ENCODE data around the gene C2orf72. TPM values are rescaled to one million over a fixed set of nuclear protein-coding genes. Genes with fewer than 3 reads are reported as not detected.
A peak's percentile ranks its signal among the peaks of the same experiment; 100 is the strongest.

The C2orf72 gene
- total RNA-seq, 2 experiments from 2014 or later = not detected

DNA sequence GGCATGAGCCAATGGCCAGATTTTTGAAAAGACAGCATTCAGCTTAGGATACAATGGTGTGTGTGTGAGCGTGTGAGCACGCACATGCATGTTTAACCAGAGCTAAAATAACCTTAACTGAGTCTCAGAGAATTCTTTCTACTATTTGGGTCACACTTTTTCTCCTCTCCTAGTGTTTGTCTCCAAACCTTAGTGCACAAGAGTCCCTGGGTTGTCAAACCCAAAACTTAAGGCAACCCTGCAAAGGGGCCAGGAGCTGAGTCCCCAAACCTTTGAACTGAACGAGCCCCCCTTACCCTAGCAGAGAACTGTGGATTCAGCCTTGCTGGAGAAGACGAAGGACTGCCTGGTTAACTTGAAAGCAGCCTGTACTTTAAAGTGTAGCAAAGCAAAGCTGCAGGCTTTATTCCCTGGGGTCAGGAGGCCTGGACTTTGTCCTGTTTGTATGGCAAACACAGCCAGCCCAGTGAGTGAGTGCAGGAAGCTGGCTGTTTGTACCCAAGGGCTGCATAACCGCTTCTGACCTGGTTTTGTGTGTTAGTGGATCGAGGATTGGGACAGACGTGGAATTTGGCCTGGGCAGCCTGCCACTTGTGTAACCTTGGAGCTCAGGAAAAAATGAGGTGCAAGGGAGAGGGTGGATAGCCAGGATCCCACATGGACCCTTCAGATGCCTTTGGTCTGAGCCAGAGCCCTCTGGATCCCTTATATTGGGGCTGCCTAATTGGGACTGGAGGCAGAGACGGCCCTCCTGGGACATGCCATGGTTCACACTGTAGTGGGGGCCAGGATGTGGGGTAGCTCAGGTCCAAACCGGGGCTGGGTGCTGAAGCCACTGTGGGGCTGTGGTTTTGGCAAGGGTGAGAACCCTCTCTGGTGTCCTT is 12.9 kb downstream of the C2orf72 start:
- H3K4me1 Mint-ChIP-seq (ENCODE audit: low read depth) = peaks cover 14% of the 10 kb centered on the region
- intact Hi-C loops (cut with micrococcal nuclease) = loop anchor here (5.0 kb wide), 1 partner anchor 63 kb away; no protein-coding TSS in a partner anchor
- no peak overlapping the region for H3K27ac Mint-ChIP-seq
- CTCF ChIA-PET = interaction anchor here (1.2 kb wide), 1 partner anchor 226 kb away, joined by 3 read pairs; no protein-coding TSS in a partner anchor
- H3K27me3 Mint-ChIP-seq (ENCODE audit: low read depth) = peaks cover 2% of the 10 kb centered on the region
- H3K9me3 Mint-ChIP-seq = no peaks in the 10 kb centered on the region
- H3K36me3 Mint-ChIP-seq (ENCODE audit: low read depth) = no peaks in the 10 kb centered on the region
- no peak for DNase-seq
- no peak overlapping the region for H3K4me3 Mint-ChIP-seq

DNA sequence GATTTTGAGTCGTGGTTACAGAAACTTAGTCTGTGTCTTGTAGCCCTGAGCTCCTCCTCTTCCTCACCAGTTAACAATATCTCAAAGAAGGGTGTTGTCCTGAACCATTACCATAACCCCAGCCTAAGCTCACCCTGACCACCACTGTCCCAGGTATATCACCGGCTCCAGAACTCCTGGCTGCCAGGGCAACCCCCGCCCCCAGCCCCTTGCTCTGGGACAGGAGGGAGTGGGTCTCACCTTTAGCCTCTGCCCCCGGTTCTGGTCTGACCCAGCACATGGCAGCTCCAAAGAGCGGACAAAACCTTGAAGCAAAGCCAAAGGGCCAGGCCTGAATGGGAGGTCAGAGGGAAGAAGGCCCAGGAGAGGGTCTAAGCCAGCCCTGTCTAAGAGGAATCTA is 13.8 kb downstream of the C2orf72 start:
- Mint-ChIP-seq H3K27me3 (ENCODE audit: low read depth) (peaks cover 2% of the 10 kb centered on the region), H3K4me3 (no peak overlapping the region), H3K36me3 (ENCODE audit: low read depth) (no peaks in the 10 kb centered on the region), H3K9me3 (no peaks in the 10 kb centered on the region), H3K4me1 (ENCODE audit: low read depth) (peaks cover 17% of the 10 kb centered on the region), H3K27ac (no peak overlapping the region)
- CTCF ChIA-PET = interaction anchor here (1.2 kb wide), 1 partner anchor 227 kb away, joined by 3 read pairs; no protein-coding TSS in a partner anchor
- intact Hi-C loops (cut with micrococcal nuclease) = loop anchor here (5.0 kb wide), 1 partner anchor 64 kb away; no protein-coding TSS in a partner anchor
- DNase-seq = no peak

DNA sequence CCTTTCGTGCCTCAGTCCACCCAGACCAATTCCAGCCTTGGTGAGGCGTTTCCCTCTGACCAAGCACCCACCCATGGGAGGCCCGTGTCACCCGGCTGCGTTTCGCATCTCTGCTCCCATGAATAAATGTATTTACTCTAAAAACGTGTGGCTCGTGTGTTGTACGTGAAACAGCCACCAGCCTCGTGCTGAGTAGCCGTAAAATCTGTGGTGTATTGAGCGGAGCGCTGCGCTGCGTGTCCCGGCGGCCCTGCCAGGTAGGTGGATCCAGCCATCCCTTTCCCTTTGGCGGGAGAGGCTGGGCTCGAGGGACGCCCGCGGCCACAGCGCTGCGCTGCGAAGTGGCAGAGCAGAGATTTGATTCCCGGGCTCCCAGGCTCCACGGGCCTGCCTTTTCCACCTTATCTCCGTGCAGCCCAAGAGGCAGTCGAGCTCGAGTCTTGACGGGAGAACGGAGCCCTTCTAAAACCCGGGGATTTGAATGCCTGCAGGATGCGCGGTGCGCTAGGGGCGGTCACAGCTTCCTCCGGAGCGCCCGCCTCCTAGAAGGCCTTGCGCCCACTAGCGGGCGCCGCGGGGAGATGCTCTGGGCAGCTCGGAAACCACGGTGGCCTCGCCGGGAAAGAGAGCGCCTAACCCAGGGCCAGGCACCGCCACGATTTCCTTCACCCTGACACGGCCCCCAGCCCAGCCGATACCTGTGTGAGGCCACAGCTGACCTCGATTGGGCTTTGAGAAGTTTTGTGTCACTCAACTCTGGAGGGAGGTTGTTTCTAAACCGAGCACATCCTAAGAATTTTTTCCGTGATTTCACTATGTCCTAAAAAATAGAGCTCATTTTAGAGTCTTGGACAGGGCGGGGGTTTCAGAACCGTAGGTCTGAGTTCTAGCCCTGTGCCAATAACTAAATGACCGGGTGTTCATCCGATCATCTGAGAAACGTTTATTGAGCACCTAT is 15.4 kb downstream of the C2orf72 start:
- Mint-ChIP-seq H3K27me3 (ENCODE audit: low read depth) (peaks cover 2% of the 10 kb centered on the region), H3K27ac (no peak overlapping the region), H3K4me1 (ENCODE audit: low read depth) (peaks cover 19% of the 10 kb centered on the region), H3K4me3 (peak overlapping the region; percentile 83), H3K9me3 (no peaks in the 10 kb centered on the region), H3K36me3 (ENCODE audit: low read depth) (no peaks in the 10 kb centered on the region)
- intact Hi-C loops (cut with micrococcal nuclease) = loop anchor here (1.0 to 5.0 kb wide), 4 partner anchors 65 to 400 kb away; no protein-coding TSS in a partner anchor
- CTCF ChIA-PET = interaction anchor here (0.7 to 1.8 kb wide), 25 partner anchors 8 to 366 kb away, joined by 3 to 18 read pairs (median 4); partner anchors contain the start of genes C2orf72, GPR55 and ITM2C
- peak; percentile 88 for DNase-seq

DNA sequence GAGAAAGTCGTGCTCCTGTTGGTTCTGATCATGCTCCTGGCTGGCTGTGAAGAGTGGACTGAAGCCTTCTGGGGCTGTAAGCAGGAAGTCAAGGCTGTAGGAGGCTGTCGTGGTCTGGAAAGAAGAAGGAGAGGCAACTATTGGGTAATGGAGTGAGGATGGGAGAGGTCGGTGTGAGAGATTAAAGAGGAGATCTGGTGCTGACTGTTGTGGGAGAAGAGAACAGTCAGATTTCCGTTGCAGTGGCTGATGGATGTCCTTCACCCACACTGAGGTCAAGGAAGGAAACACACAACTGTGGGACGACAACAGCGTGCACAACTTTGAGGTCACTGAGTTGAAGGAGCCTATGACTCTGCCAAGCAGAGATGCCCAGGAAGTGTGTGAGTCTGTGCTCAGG is 16.5 kb downstream of the C2orf72 start:
- Mint-ChIP-seq H3K9me3 (no peaks in the 10 kb centered on the region), H3K27ac (no peak overlapping the region), H3K27me3 (ENCODE audit: low read depth) (peaks cover 2% of the 10 kb centered on the region), H3K36me3 (ENCODE audit: low read depth) (no peaks in the 10 kb centered on the region), H3K4me3 (peak overlapping the region; percentile 83), H3K4me1 (ENCODE audit: low read depth) (peaks cover 30% of the 10 kb centered on the region)
- no peak for DNase-seq
- CTCF ChIA-PET = interaction anchor here (1.1 to 1.8 kb wide), 4 partner anchors 17 to 231 kb away, joined by 4 to 18 read pairs (median 7); partner anchors contain the start of gene C2orf72
- intact Hi-C loops (cut with micrococcal nuclease) = loop anchor here (1.0 to 5.0 kb wide), 4 partner anchors 67 to 399 kb away; no protein-coding TSS in a partner anchor

DNA sequence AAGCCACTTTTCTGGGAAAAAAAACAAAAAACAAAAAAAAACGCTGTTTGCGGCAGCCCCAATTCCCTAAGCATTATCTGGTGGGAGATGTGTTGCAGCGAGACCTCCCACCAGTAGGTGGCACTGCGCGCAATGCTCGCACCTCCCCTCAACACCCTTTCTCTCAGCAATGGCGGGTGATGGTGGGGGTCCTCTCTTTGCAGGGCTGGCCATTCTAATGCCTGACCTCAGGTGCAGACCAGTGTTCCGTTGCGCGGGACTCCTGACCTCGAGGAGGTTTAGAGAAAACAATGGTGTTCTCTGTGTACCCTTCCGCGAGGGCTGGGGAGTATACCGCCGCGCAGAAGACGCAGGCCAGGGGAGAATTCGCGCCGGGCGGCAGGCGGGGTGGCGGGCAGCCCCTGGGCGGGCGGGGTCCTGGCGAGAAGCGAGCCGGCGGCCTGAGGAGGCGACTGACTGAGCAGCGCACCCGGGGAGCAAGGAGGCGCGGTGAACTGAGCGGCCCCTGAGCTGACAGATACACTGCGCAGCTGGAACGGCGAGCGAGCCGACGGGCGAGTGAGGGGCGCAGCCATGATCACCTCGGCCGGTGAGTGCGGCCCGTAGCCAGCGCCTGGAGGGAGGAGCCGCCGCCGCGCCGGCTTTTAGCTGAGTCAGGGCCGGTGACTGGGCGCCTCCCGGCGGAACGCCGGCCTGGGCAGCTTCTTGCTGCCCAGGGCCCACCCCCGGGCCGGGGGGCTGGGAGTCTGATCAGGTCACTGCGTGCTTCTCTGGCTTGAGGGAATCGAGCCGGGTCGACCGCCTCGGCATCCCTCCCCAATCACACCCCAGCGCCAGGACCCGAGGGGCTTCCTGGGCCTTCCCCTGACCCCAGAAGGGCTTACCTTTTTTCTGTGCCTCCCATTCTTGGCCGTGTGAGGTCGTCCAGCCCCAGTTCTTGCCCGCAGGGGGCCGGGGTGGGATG is 19.4 kb downstream of the C2orf72 start, which contains the start of gene PSMD1:
TSS of gene PSMD1 (plus strand) at position 415 of the 964 bp plus-strand sequence. CDS start at position 574, 159 bp downstream.
- Mint-ChIP-seq H3K4me3 (peak within 1 kb of the TSS; percentile 97), H3K9me3 (no peaks in the 10 kb centered on the region), H3K27ac (peak within 1 kb of the TSS; percentile 100), H3K4me1 (ENCODE audit: low read depth) (peaks cover 46% of the 10 kb centered on the region), H3K27me3 (ENCODE audit: low read depth) (peaks cover 2% of the 10 kb centered on the region), H3K36me3 (ENCODE audit: low read depth) (peaks cover 3% of the 10 kb centered on the region)
- peak; percentile 96 for DNase-seq
- intact Hi-C loops (cut with micrococcal nuclease) = loop anchor here (1.0 to 5.0 kb wide), 8 partner anchors 134 to 725 kb away; partner anchors contain the start of genes ITM2C, NCL, PDE6D and SP100
- CTCF ChIA-PET = interaction anchor here (1.0 to 1.4 kb wide), 3 partner anchors 26 to 232 kb away, joined by 3 read pairs; no protein-coding TSS in a partner anchor

DNA sequence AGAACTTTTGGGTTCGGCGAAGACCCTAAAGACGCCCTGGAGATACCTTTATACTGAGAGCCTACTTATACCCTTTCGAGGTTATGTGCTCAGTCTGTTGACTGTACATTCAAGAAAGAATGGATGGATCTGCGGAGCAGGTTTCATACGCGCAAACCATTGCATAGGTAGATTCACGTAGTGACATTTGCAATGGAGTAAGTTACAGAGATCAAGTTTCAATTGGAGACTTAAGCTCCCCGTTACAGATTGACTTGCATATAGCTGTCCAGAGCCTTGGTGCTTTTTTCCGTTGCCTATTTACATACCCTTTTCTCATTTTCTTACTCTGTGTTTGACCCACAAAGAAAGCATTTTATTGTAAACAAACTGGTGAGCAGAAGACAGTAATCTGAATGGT is 20.3 kb downstream of the C2orf72 start:
- peak overlapping the region; percentile 97 for H3K4me3 Mint-ChIP-seq
- DNase-seq = no peak

DNA sequence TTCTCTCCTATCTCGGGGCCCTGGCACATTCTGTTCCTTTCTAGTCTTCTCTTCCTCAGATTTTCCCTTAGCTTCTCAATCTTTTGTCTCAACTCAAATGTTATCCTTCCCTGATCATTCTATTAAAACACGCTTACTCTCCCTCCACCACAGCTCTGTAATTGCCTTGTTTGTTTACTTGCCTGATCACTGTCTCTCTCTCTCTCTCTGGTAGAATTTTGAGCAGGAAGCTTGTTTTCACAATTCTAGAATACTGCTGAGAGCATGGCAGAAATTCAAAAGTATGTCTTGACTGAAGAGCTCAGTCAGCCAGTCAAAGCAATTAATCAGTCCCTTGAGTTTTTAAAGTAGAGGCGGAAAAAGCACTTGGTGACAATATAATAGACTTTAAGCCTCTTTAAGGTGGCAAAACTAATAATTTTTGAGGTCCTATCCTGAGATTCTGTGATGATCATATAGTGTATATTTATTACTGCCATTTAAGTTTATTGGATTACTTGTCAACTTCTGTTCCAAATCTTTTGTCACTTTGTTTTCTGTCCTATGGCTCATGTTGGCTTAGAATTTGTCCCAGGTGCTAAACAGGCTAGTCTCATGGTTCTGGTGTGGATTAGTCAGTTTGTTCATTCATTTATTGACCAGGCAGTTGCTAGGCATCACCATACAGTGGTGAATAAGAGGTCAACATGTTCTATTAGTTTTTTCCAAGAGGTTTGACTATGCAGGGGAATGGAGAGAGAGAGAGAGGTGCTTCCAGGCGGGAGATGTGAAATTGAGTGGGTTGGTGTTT is 21.6 kb downstream of the C2orf72 start:
- intact Hi-C loops (cut with micrococcal nuclease) = loop anchor here (5.0 kb wide), 3 partner anchors 137 to 642 kb away; partner anchors contain the start of gene SP100
- no peak for DNase-seq
- H3K27ac Mint-ChIP-seq = peak overlapping the region; percentile 48
- H3K36me3 Mint-ChIP-seq (ENCODE audit: low read depth) = peaks cover 14% of the 10 kb centered on the region
- H3K4me1 Mint-ChIP-seq (ENCODE audit: low read depth) = peaks cover 31% of the 10 kb centered on the region
- H3K9me3 Mint-ChIP-seq = no peaks in the 10 kb centered on the region
- peak overlapping the region; percentile 97 for H3K4me3 Mint-ChIP-seq
- CTCF ChIA-PET = interaction anchor here (0.6 kb wide), 2 partner anchors 8 to 139 kb away, joined by 3 read pairs; partner anchors contain the start of gene ARMC9
- no peaks in the 10 kb centered on the region for H3K27me3 Mint-ChIP-seq (ENCODE audit: low read depth)

More for the DNA sequence above, 20.3 kb downstream of the C2orf72 start:
- CTCF ChIA-PET = interaction anchor here (0.6 to 1.4 kb wide), 4 partner anchors 12 to 233 kb away, joined by 3 to 4 read pairs (median 3); no protein-coding TSS in a partner anchor
- H3K36me3 Mint-ChIP-seq (ENCODE audit: low read depth) = peaks cover 7% of the 10 kb centered on the region
- peaks cover 2% of the 10 kb centered on the region for H3K27me3 Mint-ChIP-seq (ENCODE audit: low read depth)
- H3K9me3 Mint-ChIP-seq = no peaks in the 10 kb centered on the region
- H3K4me1 Mint-ChIP-seq (ENCODE audit: low read depth) = peaks cover 42% of the 10 kb centered on the region
- peak overlapping the region; percentile 37 for H3K27ac Mint-ChIP-seq
- intact Hi-C loops (cut with micrococcal nuclease) = loop anchor here (2.0 to 5.0 kb wide), 5 partner anchors 135 to 649 kb away; partner anchors contain the start of genes ITM2C and SP100

DNA sequence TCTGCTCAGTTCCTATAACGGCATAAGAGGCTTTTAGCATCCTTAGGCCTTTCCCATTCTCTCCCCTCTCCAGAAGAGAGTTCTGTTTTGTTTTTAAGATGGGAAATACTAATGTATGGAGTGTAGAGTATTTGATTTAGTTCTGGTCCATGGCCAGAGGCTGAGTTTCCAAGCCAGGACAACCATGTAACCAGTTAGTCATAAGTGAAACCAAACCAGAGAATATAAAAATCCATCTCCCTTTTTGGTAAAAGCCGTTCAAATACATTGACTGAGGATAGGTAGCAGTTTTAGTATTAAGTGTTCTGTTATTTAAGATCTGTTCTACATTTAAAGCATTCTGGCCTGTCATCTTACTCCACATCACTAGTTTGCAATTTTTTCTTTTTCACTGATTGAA is 22.4 kb downstream of the C2orf72 start:
- CTCF ChIA-PET = no interaction called here
- Mint-ChIP-seq H3K4me1 (ENCODE audit: low read depth) (peaks cover 31% of the 10 kb centered on the region), H3K36me3 (ENCODE audit: low read depth) (peaks cover 18% of the 10 kb centered on the region), H3K27me3 (ENCODE audit: low read depth) (no peaks in the 10 kb centered on the region), H3K9me3 (no peaks in the 10 kb centered on the region), H3K27ac (no peak overlapping the region), H3K4me3 (no peak overlapping the region)
- DNase-seq = no peak
- intact Hi-C loops (cut with micrococcal nuclease) = loop anchor here (5.0 kb wide), 3 partner anchors 137 to 642 kb away; partner anchors contain the start of gene SP100

DNA sequence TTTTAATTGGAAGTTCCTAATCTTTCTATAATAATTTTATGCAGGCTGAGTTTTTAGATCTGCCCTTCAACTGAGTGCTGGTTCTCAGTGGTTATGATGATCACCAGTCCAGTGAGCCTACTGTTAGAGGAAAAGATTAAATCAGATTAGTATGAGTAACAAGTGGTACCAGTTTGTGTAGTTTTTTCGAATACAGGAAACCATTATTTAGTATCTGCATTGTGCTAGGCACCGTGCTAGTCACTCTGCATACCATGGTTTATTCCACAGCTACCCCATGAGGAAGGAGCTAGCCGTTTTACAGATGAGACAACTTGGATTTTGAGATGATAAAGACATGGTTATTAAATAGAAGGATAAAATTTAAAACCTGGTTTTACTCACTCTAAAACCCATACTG is 25.5 kb downstream of the C2orf72 start:
- intact Hi-C loops (cut with micrococcal nuclease) = no loop called here
- peaks cover 27% of the 10 kb centered on the region for H3K4me1 Mint-ChIP-seq (ENCODE audit: low read depth)

DNA sequence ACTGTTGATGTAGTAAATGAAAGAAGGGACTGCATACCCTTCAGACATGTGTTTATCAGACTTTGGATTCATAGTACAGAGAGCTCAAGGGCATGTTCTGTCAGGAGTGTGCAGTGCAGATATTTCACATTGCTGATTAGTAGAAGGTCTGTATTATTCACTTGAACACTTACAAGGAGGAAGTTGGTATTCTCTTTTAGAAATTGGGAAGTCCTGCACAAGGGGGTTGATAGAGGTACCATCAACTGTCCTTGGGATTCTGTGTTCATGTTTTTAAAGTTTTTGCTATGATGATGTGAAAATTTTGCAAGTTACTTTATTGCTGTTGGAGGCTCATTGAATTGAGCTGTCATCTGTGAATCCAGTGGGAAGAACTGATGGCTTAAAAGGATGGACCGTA is 26.0 kb downstream of the C2orf72 start:
- H3K27ac Mint-ChIP-seq = no peak overlapping the region
- no peaks in the 10 kb centered on the region for H3K27me3 Mint-ChIP-seq (ENCODE audit: low read depth)
- peaks cover 23% of the 10 kb centered on the region for H3K4me1 Mint-ChIP-seq (ENCODE audit: low read depth)
- CTCF ChIA-PET = interaction anchor here (1.3 kb wide), 1 partner anchor 10 kb away, joined by 5 read pairs; no protein-coding TSS in a partner anchor
- H3K9me3 Mint-ChIP-seq = no peaks in the 10 kb centered on the region
- intact Hi-C loops (cut with micrococcal nuclease) = no loop called here
- no peak for DNase-seq
- peaks cover 34% of the 10 kb centered on the region for H3K36me3 Mint-ChIP-seq (ENCODE audit: low read depth)
- H3K4me3 Mint-ChIP-seq = no peak overlapping the region

More for the DNA sequence above, 25.5 kb downstream of the C2orf72 start:
- Mint-ChIP-seq H3K36me3 (ENCODE audit: low read depth) (peaks cover 28% of the 10 kb centered on the region), H3K27ac (no peak overlapping the region), H3K27me3 (ENCODE audit: low read depth) (no peaks in the 10 kb centered on the region), H3K4me3 (no peak overlapping the region), H3K9me3 (no peaks in the 10 kb centered on the region)
- no peak for DNase-seq
- CTCF ChIA-PET = no interaction called here

Data from activated naive CD4-positive, alpha-beta T cell treated with anti-CD3 and anti-CD28 coated beads for 36 hours (primary cell).